SK-N-SH treated with all-trans-retinoic acid at 6 μM for 48 hours (cell line): ENCODE measurements around the gene SERPINA1.

ENCODE experiments used
- ATAC-seq: fragments of 200-7000 bp; cut with Tn5 transposase; 3 replicates; pipeline ENCODE4 v1.9.1; 2020; ENCODE audit warnings: mild to moderate bottlenecking, moderate library complexity
- ARNTL ChIP-seq: fragments of 450-650 bp; formaldehyde crosslinking; IDR thresholded peaks from 2 replicates; pipeline ENCODE4 v1.5.0; 2020; ENCODE audit warnings: low read depth, mild to moderate bottlenecking, moderate library complexity, borderline replicate concordance
- BACH2 ChIP-seq: fragments of 250-450 bp; sonication (Bioruptor Pico); IDR thresholded peaks from 2 replicates; pipeline ENCODE4 v1.9.0; 2021; ENCODE audit warnings: mild to moderate bottlenecking, borderline replicate concordance
- CREB5 ChIP-seq: fragments of 250-450 bp; sonication (Bioruptor Pico); IDR thresholded peaks from 2 replicates; pipeline ENCODE4 v1.5.1; 2020; ENCODE audit warnings: low read depth, mild to moderate bottlenecking, moderate library complexity
- CSDC2 ChIP-seq: fragments of 250-450 bp; sonication (Bioruptor Pico); IDR thresholded peaks from 2 replicates; pipeline ENCODE4 v1.5.0; 2020; ENCODE audit warnings: mild to moderate bottlenecking, moderate library complexity
- CSRNP3 ChIP-seq: fragments of 250-450 bp; sonication (Bioruptor Pico); IDR thresholded peaks from 2 replicates; pipeline ENCODE4 v1.5.1; 2021; ENCODE audit warnings: mild to moderate bottlenecking, moderate library complexity
- ESRRG ChIP-seq: fragments of 250-450 bp; sonication (Bioruptor Pico); IDR thresholded peaks from 2 replicates; pipeline ENCODE4 v1.6.1; 2021; ENCODE audit warnings: mild to moderate bottlenecking
- GLIS3 ChIP-seq: fragments of 250-450 bp; sonication (Bioruptor Pico); IDR thresholded peaks from 2 replicates; pipeline ENCODE4 v1.5.0; 2020; ENCODE audit warnings: mild to moderate bottlenecking, moderate library complexity
- ISL1 ChIP-seq: fragments of 250-450 bp; sonication (Bioruptor Pico); IDR thresholded peaks from 2 replicates; pipeline ENCODE4 v2.1.2; 2022; ENCODE audit warnings: mild to moderate bottlenecking, moderate library complexity
- OSR1 ChIP-seq: fragments of 250-450 bp; sonication (Bioruptor Pico); IDR thresholded peaks from 2 replicates; pipeline ENCODE4 v1.8.0; 2022; ENCODE audit warnings: moderate library complexity, mild to moderate bottlenecking, inconsistent platforms
- PATZ1 ChIP-seq: fragments of 250-450 bp; sonication (Bioruptor Pico); IDR thresholded peaks from 2 replicates; pipeline ENCODE4 v1.8.0; 2020; ENCODE audit warnings: mild to moderate bottlenecking, moderate library complexity, borderline replicate concordance
- POU6F1 ChIP-seq: fragments of 250-450 bp; sonication (Bioruptor Pico); IDR thresholded peaks from 2 replicates; pipeline ENCODE4 v1.8.0; 2021; ENCODE audit warnings: low read depth, mild to moderate bottlenecking, moderate library complexity, borderline replicate concordance
- PPARA ChIP-seq: fragments of 250-450 bp; sonication (Bioruptor Pico); IDR thresholded peaks from 2 replicates; pipeline ENCODE4 v1.5.0; 2020; ENCODE audit warnings: mild to moderate bottlenecking, borderline replicate concordance
- RARB ChIP-seq: fragments of 250-450 bp; sonication (Bioruptor Pico); IDR thresholded peaks from 2 replicates; pipeline ENCODE4 v1.8.0; 2021; ENCODE audit warnings: mild to moderate bottlenecking, moderate library complexity
- SNAI2 ChIP-seq: fragments of 250-450 bp; sonication (Bioruptor Pico); IDR thresholded peaks from 2 replicates; pipeline ENCODE4 v1.5.0; 2020; ENCODE audit warnings: mild to moderate bottlenecking, moderate library complexity
- TCF4 ChIP-seq: fragments of 250-450 bp; sonication (Bioruptor Pico); IDR thresholded peaks from 2 replicates; pipeline ENCODE4 v1.8.0; 2021; ENCODE audit warnings: mild to moderate bottlenecking, moderate library complexity, borderline replicate concordance
- TOX ChIP-seq: fragments of 250-450 bp; sonication (Bioruptor Pico); IDR thresholded peaks from 2 replicates; pipeline ENCODE4 v1.8.0; 2021; ENCODE audit warnings: mild to moderate bottlenecking, moderate library complexity, borderline replicate concordance
- ZC3H10 ChIP-seq: fragments of 250-450 bp; sonication (Bioruptor Pico); IDR thresholded peaks from 2 replicates; pipeline ENCODE4 v1.5.1; 2021; ENCODE audit warnings: mild to moderate bottlenecking, moderate library complexity
- ZFP3 ChIP-seq: fragments of 250-450 bp; sonication (Bioruptor Pico); IDR thresholded peaks from 2 replicates; pipeline ENCODE4 v1.5.0; 2020; ENCODE audit warnings: mild to moderate bottlenecking, moderate library complexity
- ZFP30 ChIP-seq: fragments of 450-650 bp; formaldehyde crosslinking; IDR thresholded peaks from 2 replicates; pipeline ENCODE4 v1.5.0; 2022; ENCODE audit warnings: mild to moderate bottlenecking, moderate library complexity
- ZNF565 ChIP-seq: fragments of 450-650 bp; formaldehyde crosslinking; conservative IDR thresholded peaks from 2 replicates; pipeline ENCODE4 v1.5.0; 2020; ENCODE audit warnings: low read depth, mild to moderate bottlenecking, moderate library complexity
- ZNF70 ChIP-seq: fragments of 450-650 bp; formaldehyde crosslinking; IDR thresholded peaks from 2 replicates; pipeline ENCODE4 v1.5.0; 2020; ENCODE audit warnings: mild to moderate bottlenecking, moderate library complexity
- ZNF8 ChIP-seq: fragments of 450-650 bp; formaldehyde crosslinking; IDR thresholded peaks from 2 replicates; pipeline ENCODE4 v1.5.0; 2020; ENCODE audit warnings: mild to moderate bottlenecking, moderate library complexity

Gene SERPINA1

GRCh38 chr14:94378527-94379290 is 9.7 kb downstream of the SERPINA1 start:
- no peak for ATAC-seq
- TF ChIP-seq ZNF70 (no peak), ZFP3 (CRISPR knock-in tag) (no peak)
- TF ChIP-seq, all 23 proteins: peak for 0

GRCh38 chr14:94377866-94378470 is 10.4 kb downstream of the SERPINA1 start:
- ATAC-seq = no peak
- TF ChIP-seq ZNF565 (CRISPR knock-in tag) (no peak), PPARA (CRISPR knock-in tag) (no peak), CSRNP3 (CRISPR knock-in tag) (no peak), ZFP3 (CRISPR knock-in tag) (no peak), ISL1 (no peak), POU6F1 (CRISPR knock-in tag) (no peak), TCF4 (CRISPR knock-in tag) (no peak), OSR1 (no peak), GLIS3 (CRISPR knock-in tag) (no peak), ZNF8 (no peak), BACH2 (CRISPR knock-in tag) (no peak), ESRRG (CRISPR knock-in tag) (no peak), TOX (CRISPR knock-in tag) (no peak), CREB5 (no peak), ARNTL (CRISPR knock-in tag) (no peak), PATZ1 (CRISPR knock-in tag) (no peak), CSDC2 (CRISPR knock-in tag) (no peak)

- TF ChIP-seq PPARA (CRISPR knock-in tag) (no peak), ZNF8 (no peak), TOX (CRISPR knock-in tag) (no peak), POU6F1 (CRISPR knock-in tag) (no peak), ISL1 (no peak), BACH2 (CRISPR knock-in tag) (no peak), ZNF565 (CRISPR knock-in tag) (no peak), ZFP30 (no peak), ZC3H10 (CRISPR knock-in tag) (no peak), CSDC2 (CRISPR knock-in tag) (no peak), CSRNP3 (CRISPR knock-in tag) (no peak), SNAI2 (CRISPR knock-in tag) (no peak), CREB5 (no peak), ZNF70 (no peak), ESRRG (CRISPR knock-in tag) (no peak), ZFP3 (CRISPR knock-in tag) (no peak), RARB (CRISPR knock-in tag) (no peak)
- ATAC-seq = no peak
Observed at GRCh38 chr14:94376976-94377865, 11.2 kb downstream of the SERPINA1 start.
